WTC11 (cell line): ENCODE data around the gene PLD1. TPM values are rescaled to one million over a fixed set of nuclear protein-coding genes. Genes with fewer than 3 reads are reported as not detected.

ENCODE experiments used
- ATAC-seq: fragments of 200-7000 bp; cut with Tn5 transposase; 2 replicates; pipeline ENCODE4 v1.10.0; 2021; ENCODE audit warnings: mild to moderate bottlenecking, moderate library complexity
- CTCF ChIA-PET: fragments of 300-600 bp; sonication (Branson Sonifier 250); formaldehyde crosslinking; loops from one replicate; lab custom pipeline; 2021; ENCODE audit warnings: antibody characterized with exemption; lab: Charles Lee
- POLR2A ChIA-PET: fragments of 350-600 bp; sonication (Branson Sonifier 250); formaldehyde crosslinking; loops from one replicate; lab custom pipeline; 2021; ENCODE audit warnings: antibody characterized with exemption; lab: Charles Lee
- DNase-seq: peaks from one replicate; pipeline ENCODE4 v3.0.0; 2021; ENCODE audit warnings: low spot score
- H3K27ac Mint-ChIP-seq: 2 replicates; pipeline ENCODE4 v1.8.0; 2021; ENCODE audit warnings: mixed read lengths
- H3K27me3 Mint-ChIP-seq: 2 replicates; pipeline ENCODE4 v1.8.0; 2021; ENCODE audit warnings: low read depth, mild to moderate bottlenecking, moderate library complexity, mixed read lengths
- H3K36me3 Mint-ChIP-seq: 2 replicates; pipeline ENCODE4 v1.8.0; 2021; ENCODE audit warnings: mixed read lengths
- H3K4me1 Mint-ChIP-seq: 2 replicates; pipeline ENCODE4 v1.8.0; 2022; ENCODE audit warnings: mixed read lengths
- H3K4me3 Mint-ChIP-seq: 2 replicates; pipeline ENCODE4 v1.8.0; 2021; ENCODE audit warnings: mild to moderate bottlenecking, moderate library complexity, mixed read lengths
- H3K9me3 Mint-ChIP-seq: 2 replicates; pipeline ENCODE4 v1.8.0; 2021; ENCODE audit warnings: mixed read lengths
- ATF6 ChIP-seq: sonication (generic); formaldehyde crosslinking; IDR thresholded peaks from 2 replicates; pipeline ENCODE4 v1.8.1; 2023; ENCODE audit warnings: mild to moderate bottlenecking, missing genetic modification reagents
- CREM ChIP-seq: sonication (generic); formaldehyde crosslinking; IDR thresholded peaks from 2 replicates; pipeline ENCODE4 v1.8.1; 2022; ENCODE audit warnings: mild to moderate bottlenecking, missing genetic modification reagents, moderate library complexity
- ELF4 ChIP-seq: sonication (generic); formaldehyde crosslinking; IDR thresholded peaks from 2 replicates; pipeline ENCODE4 v1.8.1; 2022; ENCODE audit warnings: low read depth, mild to moderate bottlenecking, moderate library complexity, missing genetic modification reagents
- GABPB1 ChIP-seq: sonication (generic); formaldehyde crosslinking; IDR thresholded peaks from 2 replicates; pipeline ENCODE4 v1.8.1; 2023; ENCODE audit warnings: mild to moderate bottlenecking, missing genetic modification reagents
- IRF2 ChIP-seq: sonication (generic); formaldehyde crosslinking; IDR thresholded peaks from 2 replicates; pipeline ENCODE4 v1.8.0; 2022; ENCODE audit warnings: low read depth, missing genetic modification reagents, borderline replicate concordance
- JAZF1 ChIP-seq: fragments of 250-450 bp; sonication (Bioruptor Pico); IDR thresholded peaks from 2 replicates; pipeline ENCODE4 v1.9.0; 2021; ENCODE audit warnings: moderate library complexity, mild to moderate bottlenecking, inconsistent platforms
- KAT7 ChIP-seq: sonication (generic); formaldehyde crosslinking; IDR thresholded peaks from 2 replicates; pipeline ENCODE4 v1.8.1; 2023; ENCODE audit warnings: missing genetic modification reagents, mild to moderate bottlenecking, borderline replicate concordance
- MXD4 ChIP-seq: fragments of 250-450 bp; sonication (Bioruptor Pico); IDR thresholded peaks from 2 replicates; pipeline ENCODE4 v1.8.0; 2021; ENCODE audit warnings: mild to moderate bottlenecking, moderate library complexity, borderline replicate concordance
- MYBL2 ChIP-seq: sonication (generic); formaldehyde crosslinking; IDR thresholded peaks from 2 replicates; pipeline ENCODE4 v1.8.1; 2023; ENCODE audit warnings: mild to moderate bottlenecking, moderate library complexity, missing genetic modification reagents
- PRRX2 ChIP-seq: fragments of 250-450 bp; sonication (Bioruptor Pico); IDR thresholded peaks from 2 replicates; pipeline ENCODE4 v1.8.0; 2021; ENCODE audit warnings: mild to moderate bottlenecking
- TCF7 ChIP-seq: sonication (generic); formaldehyde crosslinking; IDR thresholded peaks from 2 replicates; pipeline ENCODE4 v1.8.0; 2022; ENCODE audit warnings: mild to moderate bottlenecking, low read depth, missing genetic modification reagents, moderate library complexity
- TEAD4 ChIP-seq: sonication (generic); formaldehyde crosslinking; IDR thresholded peaks from 2 replicates; pipeline ENCODE4 v1.8.0; 2022; ENCODE audit warnings: mild to moderate bottlenecking, missing genetic modification reagents
- ZBTB43 ChIP-seq: sonication (generic); formaldehyde crosslinking; IDR thresholded peaks from 2 replicates; pipeline ENCODE4 v1.8.1; 2023; ENCODE audit warnings: mild to moderate bottlenecking, missing genetic modification reagents
- total RNA-seq: library from RNA; stranded (reverse); gene quantifications from 3 replicates; pipeline ENCODE4 v1.2.3, GENCODE V29; 2021
- TF ChIP-seq, protein P1 (sequence below): sonication (generic); formaldehyde crosslinking; IDR thresholded peaks from 2 replicates; pipeline ENCODE4 v1.8.0; 2023; ENCODE audit warnings: mild to moderate bottlenecking, missing genetic modification reagents
- TF ChIP-seq, protein P2 (sequence below): sonication (generic); formaldehyde crosslinking; IDR thresholded peaks from 2 replicates; pipeline ENCODE4 v1.8.0; 2022; ENCODE audit warnings: mild to moderate bottlenecking, missing genetic modification reagents
- TF ChIP-seq, protein P3 (sequence below): sonication (generic); formaldehyde crosslinking; IDR thresholded peaks from 2 replicates; pipeline ENCODE4 v1.8.0; 2023; ENCODE audit warnings: missing genetic modification reagents
- TF ChIP-seq, protein P4 (sequence below): sonication (generic); formaldehyde crosslinking; IDR thresholded peaks from 2 replicates; pipeline ENCODE4 v1.8.0; 2022; ENCODE audit warnings: mild to moderate bottlenecking, missing genetic modification reagents
- TF ChIP-seq, protein P5 (sequence below): sonication (generic); formaldehyde crosslinking; IDR thresholded peaks from 2 replicates; pipeline ENCODE4 v1.8.1; 2023; ENCODE audit warnings: mild to moderate bottlenecking, missing genetic modification reagents, moderate library complexity
- TF ChIP-seq, protein P6 (sequence below): sonication (generic); formaldehyde crosslinking; IDR thresholded peaks from 2 replicates; pipeline ENCODE4 v1.8.1; 2022; ENCODE audit warnings: low read depth, missing genetic modification reagents, borderline replicate concordance

The PLD1 gene
- total RNA-seq, 1 experiment from 2014 or later = 4.0 TPM

DNA sequence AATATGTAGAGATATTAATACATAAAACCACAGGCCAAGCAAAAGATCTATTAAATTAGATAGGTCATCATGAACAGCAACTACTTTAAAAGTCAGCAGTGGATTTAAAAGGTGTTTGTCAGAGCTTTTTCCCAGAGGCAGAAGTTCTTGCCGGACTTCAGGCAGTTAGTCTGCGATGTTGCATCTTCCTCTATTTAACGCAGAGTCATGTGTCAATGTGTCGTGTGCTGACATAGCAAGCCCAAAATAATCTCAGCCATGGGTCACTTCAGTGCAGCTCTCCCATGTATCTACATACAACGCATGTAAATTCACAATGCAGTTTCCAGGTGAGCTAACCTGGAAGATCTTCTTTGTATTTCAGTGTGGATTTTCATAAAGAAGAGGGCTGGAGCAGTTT lies 24.8 kb upstream of the PLD1 start (continued):
- TF ChIP-seq, protein P1, sequence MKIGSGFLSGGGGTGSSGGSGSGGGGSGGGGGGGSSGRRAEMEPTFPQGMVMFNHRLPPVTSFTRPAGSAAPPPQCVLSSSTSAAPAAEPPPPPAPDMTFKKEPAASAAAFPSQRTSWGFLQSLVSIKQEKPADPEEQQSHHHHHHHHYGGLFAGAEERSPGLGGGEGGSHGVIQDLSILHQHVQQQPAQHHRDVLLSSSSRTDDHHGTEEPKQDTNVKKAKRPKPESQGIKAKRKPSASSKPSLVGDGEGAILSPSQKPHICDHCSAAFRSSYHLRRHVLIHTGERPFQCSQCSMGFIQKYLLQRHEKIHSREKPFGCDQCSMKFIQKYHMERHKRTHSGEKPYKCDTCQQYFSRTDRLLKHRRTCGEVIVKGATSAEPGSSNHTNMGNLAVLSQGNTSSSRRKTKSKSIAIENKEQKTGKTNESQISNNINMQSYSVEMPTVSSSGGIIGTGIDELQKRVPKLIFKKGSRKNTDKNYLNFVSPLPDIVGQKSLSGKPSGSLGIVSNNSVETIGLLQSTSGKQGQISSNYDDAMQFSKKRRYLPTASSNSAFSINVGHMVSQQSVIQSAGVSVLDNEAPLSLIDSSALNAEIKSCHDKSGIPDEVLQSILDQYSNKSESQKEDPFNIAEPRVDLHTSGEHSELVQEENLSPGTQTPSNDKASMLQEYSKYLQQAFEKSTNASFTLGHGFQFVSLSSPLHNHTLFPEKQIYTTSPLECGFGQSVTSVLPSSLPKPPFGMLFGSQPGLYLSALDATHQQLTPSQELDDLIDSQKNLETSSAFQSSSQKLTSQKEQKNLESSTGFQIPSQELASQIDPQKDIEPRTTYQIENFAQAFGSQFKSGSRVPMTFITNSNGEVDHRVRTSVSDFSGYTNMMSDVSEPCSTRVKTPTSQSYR (CRISPR knock-in tag) = no peak

- Mint-ChIP-seq H3K4me1 (peaks cover 25% of the 10 kb centered on the region), H3K36me3 (no peaks in the 10 kb centered on the region), H3K27me3 (no peaks in the 10 kb centered on the region), H3K9me3 (no peaks in the 10 kb centered on the region), H3K27ac (no peak overlapping the region), H3K4me3 (no peak overlapping the region)
- TF ChIP-seq ELF4 (CRISPR knock-in tag) (no peak), MYBL2 (no peak), IRF2 (CRISPR knock-in tag) (no peak), TCF7 (CRISPR knock-in tag) (no peak), TEAD4 (CRISPR knock-in tag) (no peak), JAZF1 (no peak), CREM (CRISPR knock-in tag) (no peak), ZBTB43 (CRISPR knock-in tag) (no peak), GABPB1 (CRISPR knock-in tag) (no peak), PRRX2 (no peak), MXD4 (CRISPR knock-in tag) (no peak)
- TF ChIP-seq, protein P2, sequence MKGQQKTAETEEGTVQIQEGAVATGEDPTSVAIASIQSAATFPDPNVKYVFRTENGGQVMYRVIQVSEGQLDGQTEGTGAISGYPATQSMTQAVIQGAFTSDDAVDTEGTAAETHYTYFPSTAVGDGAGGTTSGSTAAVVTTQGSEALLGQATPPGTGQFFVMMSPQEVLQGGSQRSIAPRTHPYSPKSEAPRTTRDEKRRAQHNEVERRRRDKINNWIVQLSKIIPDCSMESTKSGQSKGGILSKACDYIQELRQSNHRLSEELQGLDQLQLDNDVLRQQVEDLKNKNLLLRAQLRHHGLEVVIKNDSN (CRISPR knock-in tag) = no peak
- TF ChIP-seq, protein P3, sequence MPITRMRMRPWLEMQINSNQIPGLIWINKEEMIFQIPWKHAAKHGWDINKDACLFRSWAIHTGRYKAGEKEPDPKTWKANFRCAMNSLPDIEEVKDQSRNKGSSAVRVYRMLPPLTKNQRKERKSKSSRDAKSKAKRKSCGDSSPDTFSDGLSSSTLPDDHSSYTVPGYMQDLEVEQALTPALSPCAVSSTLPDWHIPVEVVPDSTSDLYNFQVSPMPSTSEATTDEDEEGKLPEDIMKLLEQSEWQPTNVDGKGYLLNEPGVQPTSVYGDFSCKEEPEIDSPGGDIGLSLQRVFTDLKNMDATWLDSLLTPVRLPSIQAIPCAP (CRISPR knock-in tag) = no peak
- TF ChIP-seq, protein P4, sequence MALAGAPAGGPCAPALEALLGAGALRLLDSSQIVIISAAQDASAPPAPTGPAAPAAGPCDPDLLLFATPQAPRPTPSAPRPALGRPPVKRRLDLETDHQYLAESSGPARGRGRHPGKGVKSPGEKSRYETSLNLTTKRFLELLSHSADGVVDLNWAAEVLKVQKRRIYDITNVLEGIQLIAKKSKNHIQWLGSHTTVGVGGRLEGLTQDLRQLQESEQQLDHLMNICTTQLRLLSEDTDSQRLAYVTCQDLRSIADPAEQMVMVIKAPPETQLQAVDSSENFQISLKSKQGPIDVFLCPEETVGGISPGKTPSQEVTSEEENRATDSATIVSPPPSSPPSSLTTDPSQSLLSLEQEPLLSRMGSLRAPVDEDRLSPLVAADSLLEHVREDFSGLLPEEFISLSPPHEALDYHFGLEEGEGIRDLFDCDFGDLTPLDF (CRISPR knock-in tag) = no peak
- no peak for ATAC-seq
- ChIA-PET CTCF (interaction anchor here (0.7 to 2.1 kb wide), 8 partner anchors 10 to 870 kb away, joined by 3 to 17 read pairs (median 4); no protein-coding TSS in a partner anchor), POLR2A (no interaction called here)
- no peak for DNase-seq
These were observed 24.1 kb upstream of the PLD1 start for GRCh38 chr3:171834461-171834801.

DNA sequence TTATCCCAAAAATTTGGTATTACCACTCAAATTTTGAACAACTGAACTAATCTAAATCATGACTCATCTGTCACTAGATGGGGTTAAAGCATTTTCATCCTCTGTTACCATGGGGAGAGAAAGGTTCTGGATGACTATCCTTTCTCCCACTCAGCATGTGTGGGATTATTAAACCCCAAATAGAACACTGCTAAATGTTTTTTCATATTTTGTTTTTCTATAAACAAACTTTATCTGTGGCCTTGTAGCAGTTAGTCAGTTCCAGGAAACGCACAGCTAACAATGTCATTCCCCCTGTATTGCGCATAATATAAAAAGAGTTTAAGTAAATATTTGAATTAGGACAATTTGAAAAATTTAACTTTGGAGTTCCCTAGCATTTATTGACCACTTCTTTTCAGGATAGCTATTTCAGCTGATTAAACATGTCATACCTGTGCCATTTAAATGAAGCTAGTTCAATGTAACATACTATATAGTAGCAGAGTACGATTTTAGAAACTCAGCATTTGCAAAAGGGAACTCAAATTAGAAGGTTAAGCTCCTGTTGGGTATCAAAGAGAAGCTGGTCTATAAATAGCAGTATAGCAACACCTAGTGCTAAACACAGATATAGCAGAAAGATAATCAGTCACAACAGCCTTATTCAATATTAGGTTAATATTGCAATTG lies 23.6 kb upstream of the PLD1 start:
- DNase-seq (no peak), ATAC-seq (no peak; the same call in 1 of the 2 replicates)
- H3K27ac Mint-ChIP-seq = no peak overlapping the region
- CTCF ChIA-PET = interaction anchor here (0.7 to 2.1 kb wide), 8 partner anchors 9 to 870 kb away, joined by 3 to 17 read pairs (median 4); no protein-coding TSS in a partner anchor
- no peaks in the 10 kb centered on the region for H3K36me3 Mint-ChIP-seq
- H3K4me1 Mint-ChIP-seq = peaks cover 29% of the 10 kb centered on the region
- H3K4me3 Mint-ChIP-seq = no peak overlapping the region
- H3K27me3 Mint-ChIP-seq = no peaks in the 10 kb centered on the region
- H3K9me3 Mint-ChIP-seq = no peaks in the 10 kb centered on the region
- POLR2A ChIA-PET = no interaction called here
- TF ChIP-seq, protein P2 (CRISPR knock-in tag) = no peak
- TF ChIP-seq ATF6 (CRISPR knock-in tag) (no peak), KAT7 (CRISPR knock-in tag) (no peak)
- TF ChIP-seq, protein P5, sequence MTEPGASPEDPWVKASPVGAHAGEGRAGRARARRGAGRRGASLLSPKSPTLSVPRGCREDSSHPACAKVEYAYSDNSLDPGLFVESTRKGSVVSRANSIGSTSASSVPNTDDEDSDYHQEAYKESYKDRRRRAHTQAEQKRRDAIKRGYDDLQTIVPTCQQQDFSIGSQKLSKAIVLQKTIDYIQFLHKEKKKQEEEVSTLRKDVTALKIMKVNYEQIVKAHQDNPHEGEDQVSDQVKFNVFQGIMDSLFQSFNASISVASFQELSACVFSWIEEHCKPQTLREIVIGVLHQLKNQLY (CRISPR knock-in tag) = no peak
- TF ChIP-seq, protein P6, sequence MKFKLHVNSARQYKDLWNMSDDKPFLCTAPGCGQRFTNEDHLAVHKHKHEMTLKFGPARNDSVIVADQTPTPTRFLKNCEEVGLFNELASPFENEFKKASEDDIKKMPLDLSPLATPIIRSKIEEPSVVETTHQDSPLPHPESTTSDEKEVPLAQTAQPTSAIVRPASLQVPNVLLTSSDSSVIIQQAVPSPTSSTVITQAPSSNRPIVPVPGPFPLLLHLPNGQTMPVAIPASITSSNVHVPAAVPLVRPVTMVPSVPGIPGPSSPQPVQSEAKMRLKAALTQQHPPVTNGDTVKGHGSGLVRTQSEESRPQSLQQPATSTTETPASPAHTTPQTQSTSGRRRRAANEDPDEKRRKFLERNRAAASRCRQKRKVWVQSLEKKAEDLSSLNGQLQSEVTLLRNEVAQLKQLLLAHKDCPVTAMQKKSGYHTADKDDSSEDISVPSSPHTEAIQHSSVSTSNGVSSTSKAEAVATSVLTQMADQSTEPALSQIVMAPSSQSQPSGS = no peak
